GM23338 (cell line): ENCODE results near the gene KRTAP12-2. TPM values are rescaled to one million over a fixed set of nuclear protein-coding genes. Genes with fewer than 3 reads are reported as not detected.

Source experiments
- ATAC-seq: fragments of 200-7000 bp; cut with Tn5 transposase; 3 replicates; pipeline ENCODE4 v1.9.1; 2020
- DNase-seq: peaks from one replicate; pipeline ENCODE4 v3.0.0-alpha.2; 2015; ENCODE audit warnings: low spot score
- H2AFZ ChIP-seq: fragments of 200-600 bp; sonication (generic); 2 replicates; pipeline ENCODE4 v1.8.0; 2016; ENCODE audit warnings: antibody characterized with exemption, mild to moderate bottlenecking, moderate library complexity
- H3F3A ChIP-seq: fragments of 200-600 bp; sonication (generic); replicated peaks from 2 replicates; pipeline ENCODE4 v1.8.0; 2017; ENCODE audit warnings: antibody characterized with exemption, mixed run types, low read depth
- H3K27ac ChIP-seq: fragments of 200-600 bp; sonication (generic); 2 replicates; pipeline ENCODE4 v1.6.1; 2016; ENCODE audit warnings: low read depth
- H3K27me3 ChIP-seq: fragments of 200-600 bp; sonication (generic); 2 replicates; pipeline ENCODE4 v1.8.0; 2016; ENCODE audit warnings: mild to moderate bottlenecking, mixed run types, moderate library complexity; ENCODE audit not compliant: insufficient read depth
- H3K36me3 ChIP-seq: fragments of 200-600 bp; sonication (generic); 2 replicates; pipeline ENCODE4 v1.8.0; 2016; ENCODE audit warnings: mild to moderate bottlenecking; ENCODE audit not compliant: insufficient read depth
- H3K4me1 ChIP-seq: fragments of 200-600 bp; sonication (generic); 2 replicates; pipeline ENCODE4 v1.8.0; 2016; ENCODE audit warnings: mild to moderate bottlenecking, moderate library complexity; ENCODE audit not compliant: insufficient read depth
- H3K4me2 ChIP-seq: fragments of 200-600 bp; sonication (generic); 2 replicates; pipeline ENCODE4 v1.7.1; 2017; ENCODE audit warnings: mixed run types
- H3K4me3 ChIP-seq: fragments of 200-600 bp; sonication (generic); 2 replicates; pipeline ENCODE4 v1.6.1; 2016; ENCODE audit warnings: mixed run types
- H3K79me2 ChIP-seq: fragments of 200-600 bp; sonication (generic); replicated peaks from 2 replicates; pipeline ENCODE4 v1.8.0; 2017; ENCODE audit warnings: mild to moderate bottlenecking; ENCODE audit not compliant: insufficient read depth
- H3K9me2 ChIP-seq: fragments of 200-600 bp; sonication (generic); 2 replicates; pipeline ENCODE4 v1.8.0; 2017; ENCODE audit not compliant: insufficient read depth
- H4K20me1 ChIP-seq: fragments of 200-600 bp; sonication (generic); replicated peaks from 2 replicates; pipeline ENCODE4 v1.8.0; 2017; ENCODE audit warnings: mild to moderate bottlenecking; ENCODE audit not compliant: insufficient read depth
- H3K27ac Mint-ChIP-seq: 2 replicates; pipeline ENCODE4 v1.8.0; 2020; ENCODE audit warnings: inconsistent platforms, mild to moderate bottlenecking, moderate library complexity, mixed read lengths
- H3K27me3 Mint-ChIP-seq: 3 replicates; pipeline ENCODE4 v1.8.0; 2022; ENCODE audit warnings: low read depth, mild to moderate bottlenecking, moderate library complexity, mixed read lengths, inconsistent platforms; ENCODE audit not compliant: insufficient read depth, poor library complexity
- H3K36me3 Mint-ChIP-seq: 3 replicates; pipeline ENCODE4 v1.8.0; 2021; ENCODE audit warnings: low read depth, mild to moderate bottlenecking, inconsistent platforms, moderate library complexity, mixed read lengths
- H3K4me1 Mint-ChIP-seq: 3 replicates; pipeline ENCODE4 v1.8.0; 2020; ENCODE audit warnings: mild to moderate bottlenecking, inconsistent platforms, mixed read lengths
- H3K4me3 Mint-ChIP-seq: 3 replicates; pipeline ENCODE4 v1.8.0; 2021; ENCODE audit warnings: moderate library complexity, mild to moderate bottlenecking, inconsistent platforms, mixed read lengths
- H3K9me3 Mint-ChIP-seq: 3 replicates; pipeline ENCODE4 v1.8.0; 2020; ENCODE audit warnings: moderate library complexity, mild to moderate bottlenecking, inconsistent platforms, mixed read lengths
- CREB1 ChIP-seq: fragments of 250-450 bp; sonication (Bioruptor Pico); IDR thresholded peaks from 2 replicates; pipeline ENCODE4 v1.5.0; 2020; ENCODE audit warnings: low read depth, mild to moderate bottlenecking, moderate library complexity
- JUNB ChIP-seq: IDR thresholded peaks from one replicate; pipeline ENCODE4 v1.6.1; 2016; ENCODE audit warnings: antibody characterized with exemption; ENCODE audit not compliant: unreplicated experiment
- NANOG ChIP-seq: IDR thresholded peaks from 2 replicates; pipeline ENCODE4 v1.6.1; 2016; ENCODE audit warnings: antibody characterized with exemption, borderline replicate concordance
- POLR2AphosphoS5 ChIP-seq: IDR thresholded peaks from 2 replicates; pipeline ENCODE4 v1.6.1; 2016; ENCODE audit warnings: antibody characterized with exemption, low read depth
- ZNF331 ChIP-seq: fragments of 250-450 bp; sonication (Bioruptor Pico); IDR thresholded peaks from 2 replicates; pipeline ENCODE4 v1.5.0; 2020; ENCODE audit warnings: low read depth, mild to moderate bottlenecking, moderate library complexity
- ZNF462 ChIP-seq: fragments of 250-450 bp; sonication (Bioruptor Pico); IDR thresholded peaks from 2 replicates; pipeline ENCODE4 v1.5.0; 2020; ENCODE audit warnings: mild to moderate bottlenecking, moderate library complexity
- polyA plus RNA-seq: library from polyadenylated mRNA; unstranded; fragments of >200 nt; fragmentation: Nextera tagmentation; extraction: Ambion mirVana; gene quantifications from 2 replicates; pipeline ENCODE4 v1.2.1, GENCODE V29; 2016
- total RNA-seq: library from RNA; depleted of rRNA; stranded (reverse); fragments of >200 nt; shearing (Covaris generic); gene quantifications from 2 replicates; pipeline ENCODE4 v1.2.3, GENCODE V29; 2014
- TF ChIP-seq, protein P1 (sequence below): IDR thresholded peaks from one replicate; pipeline ENCODE4 v1.6.1; 2018; ENCODE audit warnings: antibody characterized with exemption; ENCODE audit not compliant: unreplicated experiment

KRTAP12-2 gene
- total and polyA plus RNA-seq, 2 experiments from 2014 or later: not detected

GRCh38 chr21:44650265-44650972, 16.3 kb downstream of the KRTAP12-2 start:
- Histone ChIP-seq H2AFZ (no peak overlapping the region), H4K20me1 (no peaks in the 10 kb centered on the region)
- peaks cover 7% of the 10 kb centered on the region; the same call in 1 of the 3 replicates for H3K9me3 Mint-ChIP-seq

More at GRCh38 chr21:44650265-44650972, 16.3 kb downstream of the KRTAP12-2 start:
- Mint-ChIP-seq H3K36me3 (no peaks in the 10 kb centered on the region; the same call in 2 of the 3 replicates), H3K4me1 (peaks cover 10% of the 10 kb centered on the region), H3K27me3 (peaks cover 11% of the 10 kb centered on the region), H3K4me3 (no peak overlapping the region), H3K27ac (no peak overlapping the region)
- no peaks in the 10 kb centered on the region for H3K27me3 ChIP-seq
- no peak overlapping the region for H3K4me3 ChIP-seq
- TF ChIP-seq POLR2AphosphoS5 (no peak), JUNB (no peak), ZNF462 (CRISPR knock-in tag) (no peak), CREB1 (CRISPR knock-in tag) (no peak), ZNF331 (CRISPR knock-in tag) (no peak), NANOG (no peak)
- TF ChIP-seq, protein P1, sequence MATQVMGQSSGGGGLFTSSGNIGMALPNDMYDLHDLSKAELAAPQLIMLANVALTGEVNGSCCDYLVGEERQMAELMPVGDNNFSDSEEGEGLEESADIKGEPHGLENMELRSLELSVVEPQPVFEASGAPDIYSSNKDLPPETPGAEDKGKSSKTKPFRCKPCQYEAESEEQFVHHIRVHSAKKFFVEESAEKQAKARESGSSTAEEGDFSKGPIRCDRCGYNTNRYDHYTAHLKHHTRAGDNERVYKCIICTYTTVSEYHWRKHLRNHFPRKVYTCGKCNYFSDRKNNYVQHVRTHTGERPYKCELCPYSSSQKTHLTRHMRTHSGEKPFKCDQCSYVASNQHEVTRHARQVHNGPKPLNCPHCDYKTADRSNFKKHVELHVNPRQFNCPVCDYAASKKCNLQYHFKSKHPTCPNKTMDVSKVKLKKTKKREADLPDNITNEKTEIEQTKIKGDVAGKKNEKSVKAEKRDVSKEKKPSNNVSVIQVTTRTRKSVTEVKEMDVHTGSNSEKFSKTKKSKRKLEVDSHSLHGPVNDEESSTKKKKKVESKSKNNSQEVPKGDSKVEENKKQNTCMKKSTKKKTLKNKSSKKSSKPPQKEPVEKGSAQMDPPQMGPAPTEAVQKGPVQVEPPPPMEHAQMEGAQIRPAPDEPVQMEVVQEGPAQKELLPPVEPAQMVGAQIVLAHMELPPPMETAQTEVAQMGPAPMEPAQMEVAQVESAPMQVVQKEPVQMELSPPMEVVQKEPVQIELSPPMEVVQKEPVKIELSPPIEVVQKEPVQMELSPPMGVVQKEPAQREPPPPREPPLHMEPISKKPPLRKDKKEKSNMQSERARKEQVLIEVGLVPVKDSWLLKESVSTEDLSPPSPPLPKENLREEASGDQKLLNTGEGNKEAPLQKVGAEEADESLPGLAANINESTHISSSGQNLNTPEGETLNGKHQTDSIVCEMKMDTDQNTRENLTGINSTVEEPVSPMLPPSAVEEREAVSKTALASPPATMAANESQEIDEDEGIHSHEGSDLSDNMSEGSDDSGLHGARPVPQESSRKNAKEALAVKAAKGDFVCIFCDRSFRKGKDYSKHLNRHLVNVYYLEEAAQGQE: no peak
- H3K27ac ChIP-seq: no peak overlapping the region
- no peak for DNase-seq
- no peaks in the 10 kb centered on the region for H3F3A ChIP-seq
- H3K4me2 ChIP-seq: no peak overlapping the region
- H3K79me2 ChIP-seq: no peaks in the 10 kb centered on the region
- no peaks in the 10 kb centered on the region for H3K4me1 ChIP-seq
- H3K36me3 ChIP-seq: no peaks in the 10 kb centered on the region
- ATAC-seq: no peak
- H3K9me2 ChIP-seq: no peaks in the 10 kb centered on the region
